ENCODE data around the gene CHD1L. TPM values are rescaled to one million over a fixed set of nuclear protein-coding genes. Genes with fewer than 3 reads are reported as not detected.

The CHD1L gene
- total RNA-seq, 1 experiment from 2014 or later, result 19.8 TPM

Other genes with a start within 250 kb of the CHD1L start
- 3.5 and 6.1 TPM in 2 replicates for gene PRKAB2, start 70.2 kb upstream of the CHD1L start, total RNA-seq (2014; rRNA removed; shearing (Covaris generic))
- gene FMO5, start 17.3 kb upstream of the CHD1L start, total RNA-seq (2014; rRNA removed; shearing (Covaris generic)), result 1.4 TPM in 2 replicates